ENCODE data around the gene MRPL55.

The MRPL55 gene

GRCh38 chr1:228148196-228148861 is 39.2 kb upstream of the MRPL55 start:
- DNase-seq (ENCODE audit: low read depth in 1 of 2, low spot score in 1 of 2): no peak

- no peak for DNase-seq (ENCODE audit: low read depth in 1 of 2, low spot score in 1 of 2)
Measured at GRCh38 chr1:228147768-228148167, 38.7 kb upstream of the MRPL55 start.

GRCh38 chr1:228147151-228147693 is 38.1 kb upstream of the MRPL55 start:
- no peak for DNase-seq (ENCODE audit: low read depth in 1 of 2, low spot score in 1 of 2)

GRCh38 chr1:228146417-228147150 is 37.5 kb upstream of the MRPL55 start:
- DNase-seq (ENCODE audit: low read depth in 1 of 2, low spot score in 1 of 2): no peak

- no peak for DNase-seq (ENCODE audit: low read depth in 1 of 2, low spot score in 1 of 2)
Measured at GRCh38 chr1:228145463-228146416, 36.6 kb upstream of the MRPL55 start.

GRCh38 chr1:228144993-228145343 is 35.9 kb upstream of the MRPL55 start:
- DNase-seq (ENCODE audit: low read depth in 1 of 2, low spot score in 1 of 2): no peak

GRCh38 chr1:228144193-228144992 is 35.3 kb upstream of the MRPL55 start:
- no peak for DNase-seq (ENCODE audit: low read depth in 1 of 2, low spot score in 1 of 2)

- DNase-seq (ENCODE audit: low read depth in 1 of 2, low spot score in 1 of 2): no peak
Measured at GRCh38 chr1:228143480-228144192, 34.5 kb upstream of the MRPL55 start.

GRCh38 chr1:228142701-228143136 is 33.6 kb upstream of the MRPL55 start:
- DNase-seq (ENCODE audit: low read depth in 1 of 2, low spot score in 1 of 2): no peak

GRCh38 chr1:228142155-228142691 is 33.1 kb upstream of the MRPL55 start:
- no peak for DNase-seq (ENCODE audit: low read depth in 1 of 2, low spot score in 1 of 2)

GRCh38 chr1:228141226-228142044 is 32.3 kb upstream of the MRPL55 start:
- no peak for DNase-seq (ENCODE audit: low read depth in 1 of 2, low spot score in 1 of 2)

GRCh38 chr1:228140724-228141225 is 31.7 kb upstream of the MRPL55 start:
- no peak for DNase-seq (ENCODE audit: low read depth in 1 of 2, low spot score in 1 of 2)

- DNase-seq (ENCODE audit: low read depth in 1 of 2, low spot score in 1 of 2): peak; percentile 100
Measured at GRCh38 chr1:228139931-228140723, 31.0 kb upstream of the MRPL55 start, which contains the start of gene GUK1. TSS of gene GUK1 (plus strand) at chr1:228140279. CDS start at chr1:228140303, 24 bp downstream.

- no peak for DNase-seq (ENCODE audit: low read depth in 1 of 2, low spot score in 1 of 2)
Measured at GRCh38 chr1:228139406-228139930, 30.4 kb upstream of the MRPL55 start.

GRCh38 chr1:228136901-228137300 is 27.8 kb upstream of the MRPL55 start:
- DNase-seq (ENCODE audit: low read depth in 1 of 2, low spot score in 1 of 2): no peak

GRCh38 chr1:228134591-228134990 is 25.5 kb upstream of the MRPL55 start:
- DNase-seq (ENCODE audit: low read depth in 1 of 2, low spot score in 1 of 2): no peak

- DNase-seq (ENCODE audit: low read depth in 1 of 2, low spot score in 1 of 2): no peak
Measured at GRCh38 chr1:228131766-228132165, 22.7 kb upstream of the MRPL55 start.
